ENCODE measurements around the gene TMED6.

TMED6 gene

GRCh38 chr16:69311533-69312387, 39.8 kb downstream of the TMED6 start:
- H3K4me3 ChIP-seq (ENCODE audit: low read depth, low read length) = peak overlapping the region; percentile 83
- DNase-seq (ENCODE audit: low read depth) = peak; percentile 27
- TF ChIP-seq, protein P1, sequence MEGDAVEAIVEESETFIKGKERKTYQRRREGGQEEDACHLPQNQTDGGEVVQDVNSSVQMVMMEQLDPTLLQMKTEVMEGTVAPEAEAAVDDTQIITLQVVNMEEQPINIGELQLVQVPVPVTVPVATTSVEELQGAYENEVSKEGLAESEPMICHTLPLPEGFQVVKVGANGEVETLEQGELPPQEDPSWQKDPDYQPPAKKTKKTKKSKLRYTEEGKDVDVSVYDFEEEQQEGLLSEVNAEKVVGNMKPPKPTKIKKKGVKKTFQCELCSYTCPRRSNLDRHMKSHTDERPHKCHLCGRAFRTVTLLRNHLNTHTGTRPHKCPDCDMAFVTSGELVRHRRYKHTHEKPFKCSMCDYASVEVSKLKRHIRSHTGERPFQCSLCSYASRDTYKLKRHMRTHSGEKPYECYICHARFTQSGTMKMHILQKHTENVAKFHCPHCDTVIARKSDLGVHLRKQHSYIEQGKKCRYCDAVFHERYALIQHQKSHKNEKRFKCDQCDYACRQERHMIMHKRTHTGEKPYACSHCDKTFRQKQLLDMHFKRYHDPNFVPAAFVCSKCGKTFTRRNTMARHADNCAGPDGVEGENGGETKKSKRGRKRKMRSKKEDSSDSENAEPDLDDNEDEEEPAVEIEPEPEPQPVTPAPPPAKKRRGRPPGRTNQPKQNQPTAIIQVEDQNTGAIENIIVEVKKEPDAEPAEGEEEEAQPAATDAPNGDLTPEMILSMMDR (conservative IDR thresholded peaks at IDR 0.05; ENCODE audit: low read depth, low read length) = peak; percentile 28

DNA sequence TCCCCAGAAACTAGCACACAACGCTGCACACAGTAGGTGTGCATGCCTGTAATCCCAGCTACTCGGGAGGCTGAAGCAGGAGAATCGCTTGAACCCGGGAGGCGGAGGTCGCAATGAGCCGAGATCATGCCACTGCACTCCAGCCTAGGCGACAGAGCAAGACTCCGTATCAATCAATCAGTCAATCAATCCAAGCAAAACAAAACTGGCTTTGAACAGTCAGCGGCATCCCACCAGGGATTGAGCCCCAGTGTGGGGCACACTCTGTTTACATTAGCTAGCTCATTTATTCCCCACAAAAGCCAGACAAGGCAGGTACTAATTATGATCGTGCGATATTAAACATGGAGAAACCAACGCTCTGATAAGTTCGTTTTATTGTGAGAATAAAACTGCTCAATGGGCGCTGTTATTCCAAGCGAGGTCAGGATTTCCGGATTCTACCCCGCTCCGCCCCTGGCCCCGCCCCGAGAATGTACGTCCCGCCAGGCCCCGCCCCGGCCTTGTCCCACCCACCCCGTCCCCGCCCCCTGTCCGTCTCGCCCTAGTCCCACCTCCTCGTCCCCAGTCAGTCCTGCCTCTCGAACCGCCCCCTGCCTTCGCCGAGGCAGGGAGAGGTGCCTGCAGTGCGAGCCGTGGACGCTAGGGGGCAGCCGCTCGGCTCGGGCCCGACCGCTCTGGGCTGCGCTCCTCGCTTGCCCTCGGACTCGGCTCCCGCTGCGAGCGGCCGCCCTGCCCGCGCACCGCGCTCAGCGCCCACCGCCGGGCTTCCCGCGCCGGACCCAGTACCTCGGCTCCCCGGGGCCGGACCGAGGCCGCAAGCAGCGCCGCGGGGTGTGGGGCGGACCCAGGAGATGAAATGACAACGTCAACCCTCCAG, 40.7 kb downstream of the TMED6 start, which contains the start of gene VPS4A:
TSS of gene VPS4A (plus strand) at position 698 of the 880 bp plus-strand sequence. CDS start at position 860, 162 bp downstream.
- TF ChIP-seq, protein P1 (conservative IDR thresholded peaks at IDR 0.05; ENCODE audit: low read depth, low read length) = peak; percentile 75
- peak within 1 kb of the TSS; percentile 83 for H3K4me3 ChIP-seq (ENCODE audit: low read depth, low read length)
- peak; percentile 99 for DNase-seq (ENCODE audit: low read depth)

GRCh38 chr16:69309316-69309715, 42.3 kb downstream of the TMED6 start:
- H3K4me3 ChIP-seq (ENCODE audit: low read depth, low read length) = no peak overlapping the region
- DNase-seq (ENCODE audit: low read depth) = no peak

GRCh38 chr16:69307856-69308255, 43.7 kb downstream of the TMED6 start:
- no peak for DNase-seq (ENCODE audit: low read depth)
- TF ChIP-seq, protein P1 (conservative IDR thresholded peaks at IDR 0.05; ENCODE audit: low read depth, low read length) = no peak
- no peak overlapping the region for H3K4me3 ChIP-seq (ENCODE audit: low read depth, low read length)

More at GRCh38 chr16:69309316-69309715, 42.3 kb downstream of the TMED6 start:
- TF ChIP-seq, protein P1 (conservative IDR thresholded peaks at IDR 0.05; ENCODE audit: low read depth, low read length) = no peak

DNA sequence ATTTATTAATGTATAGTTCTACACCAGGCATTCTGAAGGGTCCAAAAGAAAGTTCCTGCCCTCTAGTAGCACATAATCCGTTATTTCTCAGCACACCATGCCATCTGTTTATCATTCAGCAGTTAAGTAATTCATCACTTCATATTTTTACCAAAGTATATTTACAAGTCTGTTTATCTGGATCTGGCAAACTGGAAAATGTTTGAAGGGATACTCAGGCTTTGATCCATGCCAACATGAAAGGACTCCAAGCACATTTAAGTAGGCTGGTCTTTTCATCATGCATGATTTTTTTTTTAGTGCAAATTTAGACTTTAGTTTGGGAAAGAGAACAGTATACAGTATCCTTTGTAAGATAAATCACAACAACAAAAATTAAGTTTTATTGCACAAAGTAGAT, 44.5 kb downstream of the TMED6 start:
- TF ChIP-seq, protein P1 (conservative IDR thresholded peaks at IDR 0.05; ENCODE audit: low read depth, low read length) = no peak
- DNase-seq (ENCODE audit: low read depth) = no peak

DNA sequence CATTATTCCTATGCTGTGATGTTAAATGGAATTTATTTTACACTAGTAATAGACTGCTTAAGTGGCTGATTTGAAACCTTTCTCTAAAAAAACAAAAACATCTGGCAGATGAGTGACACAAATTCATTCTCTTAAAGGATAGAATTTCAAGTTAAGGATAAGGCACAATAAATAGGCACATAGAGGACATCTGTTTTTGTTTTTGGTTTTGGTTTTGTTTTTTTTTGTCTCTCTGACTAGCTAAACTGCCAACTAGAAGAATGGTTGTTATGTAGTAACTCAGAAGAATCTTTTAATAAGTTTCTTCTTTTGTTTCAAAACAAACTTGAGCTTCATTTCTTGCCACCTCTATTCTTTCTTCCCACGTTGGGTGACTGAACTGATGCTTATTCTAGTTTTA, 45.6 kb downstream of the TMED6 start:
- DNase-seq (ENCODE audit: low read depth) = no peak
- no peak overlapping the region for H3K4me3 ChIP-seq (ENCODE audit: low read depth, low read length)
- TF ChIP-seq, protein P1 (conservative IDR thresholded peaks at IDR 0.05; ENCODE audit: low read depth, low read length) = no peak

More for the DNA sequence above, 44.5 kb downstream of the TMED6 start:
- no peak overlapping the region for H3K4me3 ChIP-seq (ENCODE audit: low read depth, low read length)
